Esophagus (tissue), 2 donors: Measurements from ENCODE around the gene FASTK. TPM values are rescaled to one million over a fixed set of nuclear protein-coding genes. Genes with fewer than 3 reads are reported as not detected.
A peak's percentile ranks its signal among the peaks of the same experiment; 100 is the strongest.

Experiments used
- H3K27ac ChIP-seq, 2 donors: one replicate each; pipeline ENCODE4 v1.5.1; 2013; ENCODE audit warnings: low read depth in 2 of 2, mild to moderate bottlenecking in 2 of 2, inconsistent platforms in 1 of 2, low read length in 1 of 2, moderate library complexity in 1 of 2
- H3K27me3 ChIP-seq, 2 donors: one replicate each; pipeline ENCODE4 v1.6.1; 2013; ENCODE audit warnings: low read length in 2 of 2, control low read depth in 1 of 2, mild to moderate bottlenecking in 1 of 2; ENCODE audit not compliant: insufficient read depth in 2 of 2, control insufficient read depth in 1 of 2
- H3K36me3 ChIP-seq, 2 donors: one replicate each; pipeline ENCODE4 v1.6.1; 2013; ENCODE audit warnings: low read length in 1 of 2; ENCODE audit not compliant: control insufficient read depth in 2 of 2, insufficient read depth in 2 of 2
- H3K4me1 ChIP-seq, 2 donors: one replicate each; pipeline ENCODE4 v1.6.1; 2013; ENCODE audit warnings: low read length in 1 of 2; ENCODE audit not compliant: control insufficient read depth in 2 of 2, insufficient read depth in 2 of 2
- H3K4me3 ChIP-seq, 2 donors: one replicate each; pipeline ENCODE4 v1.5.1; 2013; ENCODE audit warnings: low read length in 2 of 2, mild to moderate bottlenecking in 2 of 2, low read depth in 1 of 2, moderate library complexity in 1 of 2
- H3K9me3 ChIP-seq, 2 donors: one replicate each; pipeline ENCODE4 v1.6.1; 2013; ENCODE audit warnings: mild to moderate bottlenecking in 2 of 2, low read depth in 1 of 2, low read length in 1 of 2, moderate library complexity in 1 of 2; ENCODE audit not compliant: control insufficient read depth in 2 of 2, insufficient read depth in 1 of 2
- WGBS, 2 donors: extraction: QIAGEN DNeasy Blood & Tissue Kit; methylation state at CpG; one replicate each; pipeline ENCODE4 v1.1.7; 2013; 5-methylcytosine and 5-hydroxymethylcytosine counted together
- polyA plus RNA-seq, 2 donors: library from polyadenylated mRNA; stranded (reverse); fragments of 200-250 nt; gene quantifications; one replicate each; pipeline ENCODE4 v1.2.3, GENCODE V29; 2013
- donor health status: healthy with polysubstance abuse.
- donor health status: Bipolar disorder and iron deficiency.

FASTK gene
- polyA plus RNA-seq, 2 donors = 80.0 to 144 TPM

DNA sequence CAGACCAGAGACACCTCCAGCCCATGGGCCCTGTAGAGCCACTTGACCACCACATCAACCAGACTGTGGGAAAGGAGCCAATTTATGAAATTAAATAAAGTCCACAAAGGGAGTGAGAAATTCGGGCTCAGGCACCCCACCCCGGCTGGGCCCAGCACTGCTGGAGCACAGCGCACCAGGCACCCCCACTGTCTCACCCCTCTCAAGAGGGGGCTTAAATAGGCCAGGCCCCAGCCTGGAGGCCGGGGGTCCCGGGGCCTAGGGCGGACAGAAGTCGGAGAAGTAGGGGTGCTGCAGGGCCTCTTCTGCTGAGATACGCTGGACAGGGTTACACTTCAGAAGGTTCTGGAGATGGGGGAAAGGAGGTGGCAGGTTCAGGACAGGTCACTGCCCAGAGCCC is 26.9 kb downstream of the FASTK start:
- Histone ChIP-seq H3K4me1 (peaks cover 7% of the 10 kb centered on the region in 2 donors), H3K27ac (no peak overlapping the region), H3K27me3 (no peaks in the 10 kb centered on the region), H3K9me3 (no peaks in the 10 kb centered on the region), H3K4me3 (no peak overlapping the region), H3K36me3 (peaks cover 0 to 9% of the 10 kb centered on the region in 2 donors)
- 84 to 85% methylated on average over 8 of the region's 8 CpGs for WGBS, 2 donors

DNA sequence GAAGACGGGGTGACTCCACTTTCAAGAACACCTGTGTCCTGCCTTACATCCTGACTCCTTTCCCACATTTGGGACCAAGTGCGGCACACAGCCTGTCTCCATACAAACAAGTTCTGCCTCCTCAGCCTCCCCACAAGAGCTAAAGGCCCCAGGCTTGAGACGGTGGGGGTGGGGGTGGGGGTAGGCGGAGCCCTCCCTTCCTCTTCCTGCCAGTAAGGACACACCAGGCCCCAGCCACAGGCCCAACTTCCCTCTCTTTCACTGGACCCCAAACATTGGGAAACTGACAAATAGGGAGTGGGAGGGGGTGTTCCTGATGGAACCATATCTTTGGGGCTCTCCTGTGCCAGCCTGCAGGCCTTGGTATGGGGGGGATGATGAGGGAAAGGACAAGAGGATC is 27.5 kb downstream of the FASTK start:
- Histone ChIP-seq H3K27me3 (no peaks in the 10 kb centered on the region), H3K9me3 (no peaks in the 10 kb centered on the region), H3K4me3 (no peak overlapping the region), H3K4me1 (peaks cover 7% of the 10 kb centered on the region in 2 donors), H3K27ac (no peak overlapping the region), H3K36me3 (peaks cover 0 to 9% of the 10 kb centered on the region in 2 donors)
- WGBS, 2 donors = 68 to 69% methylated on average over 4 of the region's 4 CpGs

DNA sequence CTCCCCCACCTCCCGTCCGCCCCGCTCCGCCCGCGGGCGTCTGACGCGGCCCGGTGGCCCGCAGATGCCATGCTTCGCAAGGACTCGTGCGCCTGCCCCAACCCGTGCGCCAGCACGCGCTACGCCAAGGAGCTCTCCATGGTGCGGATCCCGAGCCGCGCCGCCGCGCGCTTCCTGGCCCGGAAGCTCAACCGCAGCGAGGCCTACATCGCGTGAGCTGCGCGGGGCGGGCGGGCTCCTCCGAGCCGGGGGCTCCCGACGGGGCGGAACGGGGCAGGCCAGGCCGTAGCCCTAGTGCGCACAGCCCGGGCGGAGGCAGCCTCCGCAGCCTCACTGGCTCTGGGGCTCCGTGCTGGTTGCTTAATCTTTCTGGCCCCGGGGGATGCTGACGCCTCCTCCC is 29.5 kb downstream of the FASTK start:
- Histone ChIP-seq H3K4me3 (peak overlapping the region in 1 of 2 donors; percentile 9), H3K4me1 (peaks cover 4 to 7% of the 10 kb centered on the region in 2 donors), H3K27ac (no peak overlapping the region), H3K27me3 (no peaks in the 10 kb centered on the region), H3K36me3 (peaks cover 0 to 10% of the 10 kb centered on the region in 2 donors), H3K9me3 (no peaks in the 10 kb centered on the region)
- WGBS, 2 donors = 1 to 5% methylated on average over 33 to 50 of the region's 50 CpGs

GRCh38 chr7:151048911-151049463 is 31.6 kb downstream of the FASTK start:
- WGBS, 2 donors = 89 to 94% methylated on average over 37 to 38 of the region's 38 CpGs
- no peak overlapping the region for H3K27ac ChIP-seq
- H3K4me3 ChIP-seq = no peak overlapping the region
- peaks cover 4 to 7% of the 10 kb centered on the region in 2 donors for H3K4me1 ChIP-seq
- peaks cover 2 to 17% of the 10 kb centered on the region in 2 donors for H3K36me3 ChIP-seq
- no peaks in the 10 kb centered on the region for H3K27me3 ChIP-seq
- no peaks in the 10 kb centered on the region for H3K9me3 ChIP-seq

DNA sequence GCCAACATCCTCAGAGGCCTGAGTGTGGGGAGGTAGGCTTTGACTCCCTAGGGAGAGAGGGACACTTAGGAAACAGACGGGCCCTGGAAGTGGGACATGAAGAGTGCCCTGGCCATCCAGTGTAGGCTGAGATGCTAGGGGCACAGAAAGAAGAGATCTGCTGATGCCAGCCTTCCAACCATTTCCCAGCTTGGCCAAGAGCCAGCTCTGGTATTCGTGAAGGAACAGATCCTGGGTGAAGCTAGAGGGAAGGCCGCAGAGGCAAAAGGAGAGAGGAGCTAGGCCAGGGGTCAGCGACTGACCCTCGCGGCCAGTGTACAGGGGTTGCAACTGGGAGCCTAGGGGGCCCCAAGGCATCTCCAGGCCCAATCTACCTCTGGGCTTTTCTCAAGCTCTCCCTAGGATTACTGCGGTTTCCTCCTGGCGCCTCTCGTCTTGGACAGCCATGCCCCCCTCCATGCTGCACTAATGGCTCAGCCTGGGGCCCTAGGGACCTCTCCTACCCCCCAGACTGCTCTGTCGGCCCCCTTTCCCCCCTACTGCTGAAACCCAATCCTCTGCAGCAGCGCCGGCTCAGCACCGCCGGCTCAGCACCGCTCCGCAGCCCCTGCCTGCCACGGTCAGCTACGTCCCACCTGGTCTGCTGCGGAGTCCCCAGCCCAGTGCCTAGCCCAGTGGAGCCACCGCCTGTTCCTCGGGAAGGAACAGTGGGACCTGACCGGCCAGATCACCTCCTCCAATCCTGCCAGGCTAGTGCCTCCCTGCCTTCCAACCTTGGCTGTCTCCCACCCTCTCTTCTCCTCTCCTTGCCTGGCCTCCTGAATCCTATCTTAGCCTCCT is 32.4 kb downstream of the FASTK start, which contains the start of gene ASIC3:
TSS of gene ASIC3 (plus strand) at position 556 of the 840 bp plus-strand sequence. CDS start 355 bp downstream, outside the sequence.
- peaks cover 4 to 7% of the 10 kb centered on the region in 2 donors for H3K4me1 ChIP-seq
- no peak within 1 kb of the TSS for H3K27ac ChIP-seq
- no peaks in the 10 kb centered on the region for H3K9me3 ChIP-seq
- H3K4me3 ChIP-seq = no peak within 1 kb of the TSS
- H3K36me3 ChIP-seq = peaks cover 2 to 16% of the 10 kb centered on the region in 2 donors
- no peaks in the 10 kb centered on the region for H3K27me3 ChIP-seq
- 79 to 80% methylated on average over 22 of the region's 22 CpGs for WGBS, 2 donors

GRCh38 chr7:151046603-151047573 is 33.7 kb downstream of the FASTK start:
- H3K9me3 ChIP-seq = no peaks in the 10 kb centered on the region
- no peak overlapping the region for H3K27ac ChIP-seq
- 28 to 39% methylated on average over 14 of the region's 14 CpGs for WGBS, 2 donors
- H3K4me3 ChIP-seq = no peak overlapping the region
- peaks cover 5 to 19% of the 10 kb centered on the region in 2 donors for H3K36me3 ChIP-seq
- peaks cover 4 to 7% of the 10 kb centered on the region in 2 donors for H3K4me1 ChIP-seq
- no peaks in the 10 kb centered on the region for H3K27me3 ChIP-seq

- peaks cover 5 to 19% of the 10 kb centered on the region in 2 donors for H3K36me3 ChIP-seq
- H3K27me3 ChIP-seq = no peaks in the 10 kb centered on the region
- H3K9me3 ChIP-seq = no peaks in the 10 kb centered on the region
- no peak overlapping the region for H3K4me3 ChIP-seq
- WGBS, 2 donors = 75 to 82% methylated on average over 9 of the region's 9 CpGs
- no peak overlapping the region for H3K27ac ChIP-seq
- H3K4me1 ChIP-seq = peaks cover 2 to 7% of the 10 kb centered on the region in 2 donors
These were observed 34.6 kb downstream of the FASTK start for GRCh38 chr7:151045967-151046366.

- no peak overlapping the region for H3K4me3 ChIP-seq
- peaks cover 5 to 19% of the 10 kb centered on the region in 2 donors for H3K36me3 ChIP-seq
- peaks cover 0 to 5% of the 10 kb centered on the region in 2 donors for H3K4me1 ChIP-seq
- H3K27ac ChIP-seq = no peak overlapping the region
- 85 to 88% methylated on average over 11 of the region's 11 CpGs for WGBS, 2 donors
- no peaks in the 10 kb centered on the region for H3K27me3 ChIP-seq
- H3K9me3 ChIP-seq = no peaks in the 10 kb centered on the region
These were observed 35.3 kb downstream of the FASTK start for GRCh38 chr7:151045262-151045661.

DNA sequence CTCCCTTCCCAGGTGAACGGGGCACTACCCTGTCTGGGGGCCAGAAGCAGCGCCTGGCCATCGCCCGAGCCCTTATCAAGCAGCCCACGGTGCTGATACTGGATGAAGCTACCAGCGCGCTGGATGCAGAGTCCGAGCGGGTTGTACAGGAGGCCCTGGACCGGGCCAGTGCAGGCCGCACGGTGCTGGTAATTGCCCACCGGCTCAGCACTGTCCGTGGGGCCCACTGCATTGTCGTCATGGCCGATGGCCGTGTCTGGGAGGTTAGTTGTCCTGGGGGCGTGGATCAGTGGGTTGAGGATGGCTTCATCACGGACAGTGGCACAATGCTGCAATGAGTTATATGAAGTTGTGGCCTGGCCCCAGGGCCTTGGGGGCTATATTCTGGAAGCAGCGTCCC is 36.6 kb downstream of the FASTK start:
- Histone ChIP-seq H3K27me3 (no peaks in the 10 kb centered on the region), H3K27ac (no peak overlapping the region), H3K4me3 (no peak overlapping the region), H3K36me3 (peaks cover 5 to 19% of the 10 kb centered on the region in 2 donors), H3K9me3 (no peaks in the 10 kb centered on the region), H3K4me1 (peaks cover 3 to 5% of the 10 kb centered on the region in 2 donors)
- WGBS, 2 donors = 92 to 93% methylated on average over 19 to 20 of the region's 20 CpGs
